H1 (cell line): ENCODE results near the gene POLA1. TPM values are rescaled to one million over a fixed set of nuclear protein-coding genes. Genes with fewer than 3 reads are reported as not detected.

Experiments used
- ATF2 ChIP-seq: IDR thresholded peaks from 2 replicates; pipeline ENCODE4 v1.6.1; 2012; ENCODE audit warnings: low read length, inconsistent platforms
- CBX8 ChIP-seq: fragments of 300-800, 300-1000 bp; sonication (generic); IDR thresholded peaks from 2 replicates; pipeline ENCODE4 v1.7.1; 2016; ENCODE audit warnings: low read depth, low read length, borderline replicate concordance
- CHD1 ChIP-seq: IDR thresholded peaks from 2 replicates; pipeline ENCODE4 v1.6.1; 2012; ENCODE audit warnings: low read depth, low read length, improper control_type of control experiment
- CHD7 ChIP-seq: fragments of 300-600 bp; sonication (generic); IDR thresholded peaks from 2 replicates; pipeline ENCODE4 v1.7.1; 2012; ENCODE audit warnings: low read length, moderate library complexity, mild to moderate bottlenecking, inconsistent platforms; ENCODE audit not compliant: insufficient replicate concordance
- MAFK ChIP-seq: IDR thresholded peaks from 2 replicates; pipeline ENCODE4 v1.6.1; 2012; ENCODE audit warnings: low read depth, mild to moderate bottlenecking, improper control_type of control experiment, low read length
- POU5F1 ChIP-seq: IDR thresholded peaks from 2 replicates; pipeline ENCODE4 v1.6.1; 2011; ENCODE audit warnings: low read depth, mild to moderate bottlenecking, low read length, moderate library complexity
- SUZ12 ChIP-seq: fragments of 200-600 bp; sonication (generic); IDR thresholded peaks from 2 replicates; pipeline ENCODE4 v1.6.1; 2012; ENCODE audit warnings: mild to moderate bottlenecking, inconsistent platforms, low read length, moderate library complexity, mixed read lengths
- polyA plus RNA-seq, 7 experiments: library from polyadenylated mRNA; depleted of rRNA in 3 of 7; stranded (reverse) in 5 of 7; unstranded in 2 of 7; fragments of >200 nt in 5 of 7; fragments of 200-250 nt in 2 of 7; gene quantifications; 1 replicate in 5 of 7; 2 replicates in 1 of 7; 4 replicates in 1 of 7; pipeline versions ENCODE4 v1.2.1 to v1.2.3, GENCODE V29; 2011 to 2013; ENCODE audit warnings: missing spikeins in 2 of 7, mixed read lengths in 2 of 7
- total RNA-seq: library from RNA; stranded (reverse); fragmentation: NEBNext Ultra II Directional; extraction: Animal tissue kit (Norgen Biotek cat#: 25700); gene quantifications from 2 replicates; pipeline ENCODE4 v1.2.1, GENCODE V29; 2021

POLA1 gene
- total and polyA plus RNA-seq, 2 of the 8 experiments (the other 6 are each of a cell fraction or from before 2014, with no cell fraction given), result 5.6 to 34.9 TPM

- TF ChIP-seq CHD7 (no peak), ATF2 (no peak), POU5F1 (no peak), MAFK (no peak), CBX8 (no peak), CHD1 (no peak), SUZ12 (no peak)
- TF ChIP-seq, all 59 proteins: peak for 0
These were observed 165.6 kb downstream of the POLA1 start (continued) for GRCh38 chrX:24859211-24859841.
